ENCODE measurements around the gene TNFAIP8L3. TPM values are rescaled to one million over a fixed set of nuclear protein-coding genes. Genes with fewer than 3 reads are reported as not detected.

Gene TNFAIP8L3
- total RNA-seq, 1 donor from 2014 or later: not detected

DNA sequence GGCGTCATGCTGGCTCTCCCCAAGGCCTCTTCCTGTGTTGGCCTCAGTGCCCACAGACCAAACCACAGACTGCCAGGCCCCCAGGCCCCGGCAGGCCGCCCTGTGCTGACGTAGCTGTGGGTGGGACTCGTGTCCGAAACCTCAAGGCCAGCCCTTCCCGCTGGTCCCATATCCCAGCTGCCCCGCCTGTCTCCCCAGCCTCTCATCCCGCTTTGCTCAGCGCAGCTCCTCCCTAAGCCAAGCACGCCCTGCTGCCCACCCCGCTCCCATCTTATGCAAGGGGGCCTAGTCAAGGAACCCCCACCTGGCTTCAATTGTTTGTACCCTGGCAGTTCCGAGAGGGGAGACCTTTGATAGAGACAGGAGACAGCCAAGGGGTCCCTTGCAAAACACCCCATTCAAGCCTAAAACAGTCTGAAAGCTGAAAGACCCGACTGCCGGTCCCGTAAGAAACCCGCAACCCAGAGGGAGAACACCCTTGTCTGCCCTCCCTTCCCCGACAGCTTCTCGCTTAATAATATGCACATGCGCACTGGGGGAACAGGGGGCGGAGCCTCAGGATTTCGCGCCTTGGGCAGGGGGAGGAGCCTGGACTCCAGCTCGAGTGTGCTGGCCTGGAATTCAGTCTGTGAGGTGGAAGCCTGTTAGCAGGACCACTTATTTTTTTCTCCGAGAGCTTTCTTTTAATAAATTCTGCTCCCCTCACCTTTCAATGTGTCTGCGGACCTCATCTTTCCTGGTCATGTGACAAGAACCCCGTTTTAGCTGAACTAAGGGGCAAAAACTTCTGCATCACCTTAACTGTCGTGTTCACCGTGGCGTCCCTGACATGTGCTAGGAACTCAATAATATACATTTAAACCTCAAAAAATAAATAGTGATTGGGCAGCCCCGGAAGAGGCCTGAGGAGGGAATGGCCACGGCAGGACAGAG lies 17.2 kb downstream of the TNFAIP8L3 start:
- DNase-seq (ENCODE audit: low spot score, unreplicated experiment): peak; percentile 31

DNA sequence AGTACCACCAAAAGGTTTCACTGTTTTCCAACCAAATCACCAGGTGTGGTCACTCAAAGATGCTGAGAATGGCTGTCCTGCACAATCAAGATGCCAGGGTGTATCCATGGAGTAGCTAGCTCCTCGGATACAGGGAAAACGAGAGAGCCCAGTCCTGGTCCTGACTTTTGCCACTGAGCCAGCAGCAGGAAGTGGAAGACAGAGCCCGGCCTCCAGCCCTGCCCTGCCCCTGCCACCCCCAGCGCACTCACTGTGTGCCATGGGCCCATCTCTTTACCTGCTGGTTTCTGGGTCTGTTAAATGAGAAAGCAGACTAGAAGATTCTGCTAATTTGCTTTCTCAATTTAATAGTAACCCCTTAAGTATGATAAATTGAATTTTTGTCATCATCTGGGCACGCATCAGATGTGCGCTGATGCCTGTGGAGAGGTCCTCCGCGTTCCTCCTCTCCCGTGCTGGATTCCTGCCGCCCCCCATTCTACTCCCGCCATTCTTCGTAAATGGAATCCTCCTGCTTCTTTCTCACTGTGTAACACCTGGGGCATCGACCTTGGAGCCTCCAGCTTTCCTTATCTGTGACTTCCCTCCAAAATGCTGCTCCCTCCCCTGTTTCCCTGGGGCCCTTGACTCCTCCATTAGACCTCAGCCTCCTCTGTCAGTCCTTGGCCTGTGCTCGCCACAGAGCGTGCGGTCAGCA lies 18.0 kb downstream of the TNFAIP8L3 start:
- H3K27ac Mint-ChIP-seq: peak overlapping the region; percentile 47
- peaks cover 15% of the 10 kb centered on the region for H3K27me3 Mint-ChIP-seq
- H3K4me1 Mint-ChIP-seq (ENCODE audit: low read depth): no peaks in the 10 kb centered on the region
- H3K9me3 Mint-ChIP-seq (ENCODE audit: low read depth): no peaks in the 10 kb centered on the region
- no peak for TF ChIP-seq CTCF (IDR thresholded peaks at IDR 0.05; ENCODE audit: unreplicated experiment)
- no peaks in the 10 kb centered on the region for H3K36me3 Mint-ChIP-seq (ENCODE audit: insufficient read depth)
- H3K4me3 Mint-ChIP-seq (ENCODE audit: low read depth): peak overlapping the region; percentile 65
- no peak for DNase-seq (ENCODE audit: low spot score, unreplicated experiment)

More for the DNA sequence above, 17.2 kb downstream of the TNFAIP8L3 start:
- Mint-ChIP-seq H3K4me3 (ENCODE audit: low read depth) (peak overlapping the region; percentile 65), H3K27ac (peak overlapping the region; percentile 47), H3K36me3 (ENCODE audit: insufficient read depth) (no peaks in the 10 kb centered on the region), H3K4me1 (ENCODE audit: low read depth) (no peaks in the 10 kb centered on the region), H3K27me3 (peaks cover 15% of the 10 kb centered on the region), H3K9me3 (ENCODE audit: low read depth) (no peaks in the 10 kb centered on the region)
- no peak for TF ChIP-seq CTCF (IDR thresholded peaks at IDR 0.05; ENCODE audit: unreplicated experiment)

GRCh38 chr15:51075826-51076523 lies 18.7 kb downstream of the TNFAIP8L3 start:
- H3K9me3 Mint-ChIP-seq (ENCODE audit: low read depth): no peaks in the 10 kb centered on the region
- H3K4me3 Mint-ChIP-seq (ENCODE audit: low read depth): no peak overlapping the region
- no peaks in the 10 kb centered on the region for H3K36me3 Mint-ChIP-seq (ENCODE audit: insufficient read depth)
- DNase-seq (ENCODE audit: low spot score, unreplicated experiment): no peak
- TF ChIP-seq CTCF (IDR thresholded peaks at IDR 0.05; ENCODE audit: unreplicated experiment): no peak
- peaks cover 15% of the 10 kb centered on the region for H3K27me3 Mint-ChIP-seq
- H3K4me1 Mint-ChIP-seq (ENCODE audit: low read depth): no peaks in the 10 kb centered on the region
- H3K27ac Mint-ChIP-seq: no peak overlapping the region

GRCh38 chr15:51075364-51075763 lies 19.3 kb downstream of the TNFAIP8L3 start:
- Mint-ChIP-seq H3K4me3 (ENCODE audit: low read depth) (no peak overlapping the region), H3K27me3 (peaks cover 13% of the 10 kb centered on the region), H3K27ac (no peak overlapping the region), H3K36me3 (ENCODE audit: insufficient read depth) (no peaks in the 10 kb centered on the region), H3K4me1 (ENCODE audit: low read depth) (no peaks in the 10 kb centered on the region), H3K9me3 (ENCODE audit: low read depth) (no peaks in the 10 kb centered on the region)
- no peak for DNase-seq (ENCODE audit: low spot score, unreplicated experiment)
- no peak for TF ChIP-seq CTCF (IDR thresholded peaks at IDR 0.05; ENCODE audit: unreplicated experiment)

GRCh38 chr15:51074926-51075325 lies 19.8 kb downstream of the TNFAIP8L3 start:
- Mint-ChIP-seq H3K9me3 (ENCODE audit: low read depth) (no peaks in the 10 kb centered on the region), H3K4me3 (ENCODE audit: low read depth) (no peak overlapping the region), H3K27me3 (peaks cover 9% of the 10 kb centered on the region), H3K4me1 (ENCODE audit: low read depth) (no peaks in the 10 kb centered on the region), H3K27ac (no peak overlapping the region), H3K36me3 (ENCODE audit: insufficient read depth) (no peaks in the 10 kb centered on the region)
- no peak for DNase-seq (ENCODE audit: low spot score, unreplicated experiment)
- TF ChIP-seq CTCF (IDR thresholded peaks at IDR 0.05; ENCODE audit: unreplicated experiment): no peak
